H9 (cell line): Measurements from ENCODE around the gene CCNI2. TPM values are rescaled to one million over a fixed set of nuclear protein-coding genes. Genes with fewer than 3 reads are reported as not detected.

ENCODE experiments used
- DNase-seq: peaks from one replicate; pipeline ENCODE4 v3.0.0-alpha.2; 2017
- H2AFZ ChIP-seq: one replicate; pipeline ENCODE4 v1.6.1; 2013; ENCODE audit warnings: mild to moderate bottlenecking, low read length, control low read depth, moderate library complexity
- H2AK5ac ChIP-seq: 2 replicates; pipeline ENCODE4 v1.6.1; 2013; ENCODE audit warnings: low read length, control low read depth, mixed read lengths; ENCODE audit not compliant: insufficient read length
- H2BK120ac ChIP-seq: one replicate; pipeline ENCODE4 v1.6.1; 2013; ENCODE audit warnings: low read depth, mild to moderate bottlenecking, low read length, control low read depth, inconsistent platforms; ENCODE audit not compliant: poor library complexity, severe bottlenecking
- H2BK12ac ChIP-seq: 2 replicates; pipeline ENCODE4 v1.6.1; 2013; ENCODE audit warnings: low read length, control low read depth, mixed read lengths, low read depth; ENCODE audit not compliant: insufficient read length
- H2BK15ac ChIP-seq: 2 replicates; pipeline ENCODE4 v1.6.1; 2013; ENCODE audit warnings: low read depth, low read length, control low read depth
- H2BK20ac ChIP-seq: one replicate; pipeline ENCODE4 v1.6.1; 2013; ENCODE audit warnings: low read depth, mild to moderate bottlenecking, low read length, control low read depth, inconsistent platforms; ENCODE audit not compliant: poor library complexity, severe bottlenecking
- H2BK5ac ChIP-seq: 2 replicates; pipeline ENCODE4 v1.6.1; 2013; ENCODE audit warnings: low read length, control low read depth, mixed read lengths; ENCODE audit not compliant: insufficient read length
- H3K14ac ChIP-seq: 2 replicates; pipeline ENCODE4 v1.6.1; 2013; ENCODE audit warnings: low read length, control low read depth; ENCODE audit not compliant: insufficient read depth
- H3K18ac ChIP-seq: 2 replicates; pipeline ENCODE4 v1.6.1; 2013; ENCODE audit warnings: low read depth, mild to moderate bottlenecking, mixed read lengths, low read length, control low read depth; ENCODE audit not compliant: insufficient read length
- H3K23ac ChIP-seq: 2 replicates; pipeline ENCODE4 v1.6.1; 2013; ENCODE audit warnings: low read length, control low read depth, mixed read lengths, low read depth; ENCODE audit not compliant: insufficient read length
- H3K23me2 ChIP-seq: 2 replicates; pipeline ENCODE4 v1.6.1; 2013; ENCODE audit warnings: low read depth, mild to moderate bottlenecking, mixed read lengths, low read length, control low read depth; ENCODE audit not compliant: insufficient read length, poor library complexity, severe bottlenecking
- H3K27ac ChIP-seq: 2 replicates; pipeline ENCODE4 v1.5.1; 2013; ENCODE audit warnings: low read length, control low read depth, mixed read lengths, low read depth; ENCODE audit not compliant: insufficient read length
- H3K27me3 ChIP-seq: 2 replicates; pipeline ENCODE4 v1.6.1; 2013; ENCODE audit warnings: low read length, control low read depth, inconsistent platforms; ENCODE audit not compliant: insufficient read depth
- H3K4ac ChIP-seq: 2 replicates; pipeline ENCODE4 v1.6.1; 2013; ENCODE audit warnings: low read depth, mild to moderate bottlenecking, control low read depth, inconsistent platforms, low read length, moderate library complexity
- H3K4me1 ChIP-seq: 2 replicates; pipeline ENCODE4 v1.6.1; 2013; ENCODE audit warnings: low read length, control low read depth, inconsistent platforms; ENCODE audit not compliant: insufficient read depth
- H3K4me2 ChIP-seq: 2 replicates; pipeline ENCODE4 v1.6.1; 2013; ENCODE audit warnings: low read length, control low read depth, mixed read lengths; ENCODE audit not compliant: insufficient read length, insufficient read depth
- H3K56ac ChIP-seq: 2 replicates; pipeline ENCODE4 v1.6.1; 2013; ENCODE audit warnings: low read depth, mild to moderate bottlenecking, mixed read lengths, low read length, control low read depth; ENCODE audit not compliant: insufficient read length
- H3K79me1 ChIP-seq: 2 replicates; pipeline ENCODE4 v1.6.1; 2013; ENCODE audit warnings: low read depth, mild to moderate bottlenecking, moderate library complexity, low read length, control low read depth, inconsistent platforms; ENCODE audit not compliant: insufficient read depth, poor library complexity, severe bottlenecking
- H3K79me2 ChIP-seq: 2 replicates; pipeline ENCODE4 v1.6.1; 2013; ENCODE audit warnings: low read length, control low read depth, inconsistent platforms; ENCODE audit not compliant: insufficient read depth
- H3K9ac ChIP-seq: 2 replicates; pipeline ENCODE4 v1.6.1; 2013; ENCODE audit warnings: low read length, control low read depth, mixed read lengths; ENCODE audit not compliant: insufficient read length; ENCODE audit errors: extremely low read depth
- H3K9me3 ChIP-seq: one replicate; pipeline ENCODE4 v1.6.1; 2013; ENCODE audit warnings: low read depth, low read length, inconsistent platforms; ENCODE audit not compliant: control insufficient read depth
- H3T11ph ChIP-seq: one replicate; pipeline ENCODE4 v1.6.1; 2013; ENCODE audit warnings: mild to moderate bottlenecking, low read length, control low read depth, inconsistent platforms
- H4K20me1 ChIP-seq: one replicate; pipeline ENCODE4 v1.6.1; 2013; ENCODE audit not compliant: control insufficient read depth, insufficient read length, insufficient read depth
- H4K5ac ChIP-seq: 2 replicates; pipeline ENCODE4 v1.6.1; 2013; ENCODE audit warnings: low read depth, mild to moderate bottlenecking, mixed read lengths, low read length, control low read depth; ENCODE audit not compliant: insufficient read length
- H4K8ac ChIP-seq: replicated peaks from 2 replicates; pipeline ENCODE4 v1.6.1; 2013; ENCODE audit warnings: low read length, control low read depth, mixed read lengths, low read depth; ENCODE audit not compliant: insufficient read length
- H4K91ac ChIP-seq: 2 replicates; pipeline ENCODE4 v1.6.1; 2013; ENCODE audit warnings: low read depth, mild to moderate bottlenecking, moderate library complexity, mixed read lengths, low read length, control low read depth; ENCODE audit not compliant: insufficient read length
- H3K27ac Mint-ChIP-seq, 3 experiments: 2 replicates in 2 of 3; 3 replicates in 1 of 3; pipeline ENCODE4 v1.8.0; 2020 to 2021; ENCODE audit warnings: mixed read lengths in 3 of 3, mild to moderate bottlenecking in 1 of 3, moderate library complexity in 1 of 3
- H3K27me3 Mint-ChIP-seq: 2 replicates; pipeline ENCODE4 v1.8.0; 2021; ENCODE audit warnings: low read depth, mild to moderate bottlenecking, moderate library complexity, mixed read lengths
- H3K36me3 Mint-ChIP-seq, 3 experiments: 2 replicates in 2 of 3; 3 replicates in 1 of 3; pipeline ENCODE4 v1.8.0; 2020 to 2021; ENCODE audit warnings: low read depth in 3 of 3, mixed read lengths in 3 of 3; ENCODE audit not compliant: insufficient read depth in 1 of 3
- H3K4me1 Mint-ChIP-seq, 2 experiments: 2 replicates each; pipeline ENCODE4 v1.8.0; 2020; ENCODE audit warnings: mixed read lengths in 2 of 2
- H3K4me3 Mint-ChIP-seq, 2 experiments: 2 replicates in 1 of 2; 3 replicates in 1 of 2; pipeline ENCODE4 v1.8.0; 2020 to 2021; ENCODE audit warnings: mild to moderate bottlenecking in 2 of 2, mixed read lengths in 2 of 2, moderate library complexity in 1 of 2
- H3K9me3 Mint-ChIP-seq, 2 experiments: 2 replicates in 1 of 2; 3 replicates in 1 of 2; pipeline ENCODE4 v1.8.0; 2020; ENCODE audit warnings: mild to moderate bottlenecking in 2 of 2, mixed read lengths in 2 of 2, moderate library complexity in 1 of 2
- CTCF ChIP-seq: fragments of 200-600 bp; sonication (generic); conservative IDR thresholded peaks from 3 replicates; pipeline ENCODE4 v1.8.0; 2021; ENCODE audit warnings: antibody characterized with exemption, mild to moderate bottlenecking
- WGBS: extraction: QIAGEN DNeasy Blood & Tissue Kit; methylation state at CpG from one replicate; pipeline ENCODE4 v1.1.7; 2013; ENCODE audit warnings: missing lambda C conversion rate, low lambda C conversion rate, mixed read lengths; ENCODE audit not compliant: insufficient read length; ENCODE audit errors: extremely low coverage; 5-methylcytosine and 5-hydroxymethylcytosine counted together
- total RNA-seq: library from RNA; stranded (reverse); gene quantifications from 2 replicates; pipeline ENCODE4 v1.2.1, GENCODE V29; 2021

CCNI2 gene
- total RNA-seq, 1 experiment from 2014 or later = 0.57 TPM

- no peak overlapping the region for H3K27ac ChIP-seq
Observed at GRCh38 chr5:132737982-132738681, 9.1 kb upstream of the CCNI2 start.

More at GRCh38 chr5:132737982-132738681, 9.1 kb upstream of the CCNI2 start:
- no peak for TF ChIP-seq CTCF
- Histone ChIP-seq H3K4ac (no peak overlapping the region), H4K8ac (no peak overlapping the region), H2BK20ac (no peak overlapping the region), H3K79me2 (no peaks in the 10 kb centered on the region), H3K14ac (no peak overlapping the region), H3K9me3 (no peaks in the 10 kb centered on the region), H3K23me2 (no peaks in the 10 kb centered on the region), H4K91ac (no peak overlapping the region), H3T11ph (no peak overlapping the region), H2BK12ac (no peak overlapping the region), H4K5ac (no peak overlapping the region), H2BK5ac (no peak overlapping the region), H2AK5ac (no peak overlapping the region), H3K4me1 (no peaks in the 10 kb centered on the region), H3K23ac (no peak overlapping the region), H2BK120ac (no peak overlapping the region), H3K79me1 (no peaks in the 10 kb centered on the region), H3K56ac (no peak overlapping the region), H3K18ac (no peak overlapping the region), H2AFZ (no peak overlapping the region), H3K9ac (no peak overlapping the region), H3K27me3 (no peaks in the 10 kb centered on the region), H3K4me2 (peak overlapping the region; percentile 77), H4K20me1 (no peaks in the 10 kb centered on the region), H2BK15ac (no peak overlapping the region)
- peaks cover 0 to 5% (median 4%) of the 10 kb centered on the region in 3 experiments; a peak in 3 of 7 replicates for H3K36me3 Mint-ChIP-seq
- peak overlapping the region; percentile 79 to 87 for H3K4me3 Mint-ChIP-seq
- WGBS = no CpG with 5 or more reads among the region's 9 CpGs
- no peak for DNase-seq
- peaks cover 7 to 15% of the 10 kb centered on the region in 2 experiments for H3K4me1 Mint-ChIP-seq
- H3K27ac Mint-ChIP-seq = no peak overlapping the region
- peaks cover 17% of the 10 kb centered on the region for H3K27me3 Mint-ChIP-seq
- peaks cover 0 to 3% of the 10 kb centered on the region in 2 experiments; a peak in 1 of 5 replicates for H3K9me3 Mint-ChIP-seq
